B cell (primary cell): ENCODE data around the gene MRPS34. TPM values are rescaled to one million over a fixed set of nuclear protein-coding genes. Genes with fewer than 3 reads are reported as not detected.

Source experiments
- ATAC-seq: fragments of 200-7000 bp; cut with Tn5 transposase; one replicate; pipeline ENCODE4 v1.10.0; 2021; ENCODE audit warnings: low read depth, mild to moderate bottlenecking, moderate number of reproducible peaks, moderate library complexity
- CTCF ChIA-PET: fragments of 350-600 bp; sonication (Branson Sonifier 250); formaldehyde crosslinking; loops from one replicate; lab custom pipeline; 2021; ENCODE audit warnings: antibody characterized with exemption, inconsistent platforms; lab: Charles Lee
- POLR2A ChIA-PET: fragments of 350-600 bp; sonication (Branson Sonifier 250); formaldehyde crosslinking; loops from one replicate; lab custom pipeline; 2021; ENCODE audit warnings: antibody characterized with exemption; lab: Charles Lee
- DNase-seq: peaks from one replicate; pipeline ENCODE4 v3.0.0; 2013
- H2AFZ ChIP-seq: 2 replicates; pipeline ENCODE4 v1.6.1; 2012; ENCODE audit warnings: mild to moderate bottlenecking, low read depth, low read length; ENCODE audit not compliant: insufficient read depth, poor library complexity, severe bottlenecking
- H3K27ac ChIP-seq, 2 donors: 1 replicate in 1 of 2; 2 replicates in 1 of 2; pipeline ENCODE4 v1.5.1; 2012 to 2013; ENCODE audit warnings: low read length in 2 of 2, mild to moderate bottlenecking in 2 of 2, moderate library complexity in 1 of 2
- H3K27me3 ChIP-seq, 4 experiments: fragments of 200-600 bp in 1 of 4; sonication (generic) in 1 of 4; replicated peaks in 1 of 4; 1 replicate in 2 of 4; 2 replicates in 2 of 4; pipeline versions ENCODE4 v1.6.1 to v1.7.0; 2013 to 2016; ENCODE audit warnings: low read length in 3 of 4, mild to moderate bottlenecking in 2 of 4, mixed read lengths in 1 of 4, moderate library complexity in 1 of 4; ENCODE audit not compliant: insufficient read depth in 4 of 4, control insufficient read depth in 3 of 4; ENCODE audit errors: control extremely low read depth in 1 of 4
- H3K36me3 ChIP-seq, 2 experiments: replicated peaks in 1 of 2; 1 replicate in 1 of 2; 2 replicates in 1 of 2; pipeline versions ENCODE4 v1.6.1 to v1.7.1; 2013; ENCODE audit warnings: low read length in 1 of 2; ENCODE audit not compliant: insufficient read depth in 2 of 2, control insufficient read depth in 1 of 2; ENCODE audit errors: control extremely low read depth in 1 of 2, extremely low read depth in 1 of 2
- H3K4me1 ChIP-seq, 2 donors: fragments of 200-600 bp in 1 of 2; sonication (generic) in 1 of 2; 1 replicate in 1 of 2; 2 replicates in 1 of 2; pipeline versions ENCODE4 v1.5.1 to v1.6.1; 2013 to 2017; ENCODE audit warnings: low read length in 2 of 2; ENCODE audit not compliant: control insufficient read depth in 2 of 2, insufficient read depth in 2 of 2
- H3K4me2 ChIP-seq: replicated peaks from 2 replicates; pipeline ENCODE3; 2012; ENCODE audit warnings: mild to moderate bottlenecking, low read depth, low read length; ENCODE audit not compliant: poor library complexity, severe bottlenecking
- H3K4me3 ChIP-seq, 5 experiments: fragments of 200-600 bp in 1 of 5; sonication (generic) in 1 of 5; 1 replicate in 3 of 5; 2 replicates in 2 of 5; pipeline versions ENCODE4 v1.5.1 to v1.7.0; 2011 to 2016; ENCODE audit warnings: low read length in 4 of 5, mild to moderate bottlenecking in 4 of 5, low read depth in 2 of 5, control low read depth in 1 of 5, moderate library complexity in 1 of 5; ENCODE audit not compliant: insufficient read depth in 1 of 5; ENCODE audit errors: control extremely low read depth in 1 of 5, extremely low read depth in 1 of 5
- H3K79me2 ChIP-seq: fragments of 200-600 bp; sonication (generic); one replicate; pipeline ENCODE4 v1.6.0; 2016; ENCODE audit warnings: low read length; ENCODE audit not compliant: control insufficient read depth, insufficient read depth
- H3K9ac ChIP-seq: fragments of 200-600 bp; sonication (generic); 2 replicates; pipeline ENCODE4 v1.6.1; 2017; ENCODE audit warnings: mild to moderate bottlenecking, low read length, moderate library complexity
- H3K9me3 ChIP-seq, 3 donors: one replicate each; pipeline versions ENCODE4 v1.6.1 to v1.7.1; 2013; ENCODE audit warnings: low read length in 2 of 3; ENCODE audit not compliant: control insufficient read depth in 2 of 3, insufficient read depth in 1 of 3; ENCODE audit errors: control extremely low read depth in 1 of 3
- H4K20me1 ChIP-seq: 2 replicates; pipeline ENCODE4 v1.6.0; 2012; ENCODE audit warnings: mild to moderate bottlenecking, low read length; ENCODE audit not compliant: insufficient read depth, control insufficient read depth, poor library complexity, severe bottlenecking
- H3K27ac Mint-ChIP-seq: one replicate; pipeline ENCODE4 v1.8.0; 2021; ENCODE audit warnings: mixed read lengths
- H3K27me3 Mint-ChIP-seq: one replicate; pipeline ENCODE4 v1.8.0; 2021; ENCODE audit warnings: mixed read lengths
- H3K4me1 Mint-ChIP-seq: one replicate; pipeline ENCODE4 v1.8.0; 2021; ENCODE audit warnings: mixed read lengths
- H3K4me3 Mint-ChIP-seq: one replicate; pipeline ENCODE4 v1.8.0; 2021; ENCODE audit warnings: mixed read lengths
- H3K9me3 Mint-ChIP-seq: one replicate; pipeline ENCODE4 v1.8.0; 2022; ENCODE audit warnings: mixed read lengths; ENCODE audit not compliant: insufficient read depth
- EZH2 ChIP-seq: IDR thresholded peaks from 2 replicates; pipeline ENCODE4 v1.6.1; 2012; ENCODE audit warnings: borderline replicate concordance, low read depth, mild to moderate bottlenecking, moderate library complexity, low read length; ENCODE audit not compliant: insufficient read depth, poor library complexity, severe bottlenecking
- WGBS: methylation state at CpG from one replicate; pipeline ENCODE4 v1.1.5; 2013; ENCODE audit warnings: missing lambda C conversion rate; ENCODE audit not compliant: insufficient coverage; 5-methylcytosine and 5-hydroxymethylcytosine counted together
- intact Hi-C: fragments of 100-400 bp; cut with micrococcal nuclease; formaldehyde crosslinking; loops from one replicate; pipeline ENCODE4 v1.10.0; 2022
- polyA plus RNA-seq: library from polyadenylated mRNA; depleted of rRNA; stranded (reverse); fragments of >200 nt; gene quantifications from 2 replicates; pipeline ENCODE4 v1.2.3, GENCODE V29; 2012
- total RNA-seq, 2 donors: library from RNA; stranded (reverse); fragments of 120-200 nt in 1 of 2; gene quantifications; 1 replicate in 1 of 2; 2 replicates in 1 of 2; pipeline versions ENCODE4 v1.2.3 to v1.2.4, GENCODE V29; 2013 to 2022
- TF ChIP-seq, protein P1 (sequence below): fragments of 200-600 bp; IDR thresholded peaks from one replicate; pipeline ENCODE4 v1.8.0; 2022; ENCODE audit warnings: antibody characterized with exemption, mild to moderate bottlenecking

MRPS34 gene
- total and polyA plus RNA-seq, 2 donors (not counting 1 experiment from before 2014, with no cell fraction given) = 44.6 to 55.2 TPM

DNA sequence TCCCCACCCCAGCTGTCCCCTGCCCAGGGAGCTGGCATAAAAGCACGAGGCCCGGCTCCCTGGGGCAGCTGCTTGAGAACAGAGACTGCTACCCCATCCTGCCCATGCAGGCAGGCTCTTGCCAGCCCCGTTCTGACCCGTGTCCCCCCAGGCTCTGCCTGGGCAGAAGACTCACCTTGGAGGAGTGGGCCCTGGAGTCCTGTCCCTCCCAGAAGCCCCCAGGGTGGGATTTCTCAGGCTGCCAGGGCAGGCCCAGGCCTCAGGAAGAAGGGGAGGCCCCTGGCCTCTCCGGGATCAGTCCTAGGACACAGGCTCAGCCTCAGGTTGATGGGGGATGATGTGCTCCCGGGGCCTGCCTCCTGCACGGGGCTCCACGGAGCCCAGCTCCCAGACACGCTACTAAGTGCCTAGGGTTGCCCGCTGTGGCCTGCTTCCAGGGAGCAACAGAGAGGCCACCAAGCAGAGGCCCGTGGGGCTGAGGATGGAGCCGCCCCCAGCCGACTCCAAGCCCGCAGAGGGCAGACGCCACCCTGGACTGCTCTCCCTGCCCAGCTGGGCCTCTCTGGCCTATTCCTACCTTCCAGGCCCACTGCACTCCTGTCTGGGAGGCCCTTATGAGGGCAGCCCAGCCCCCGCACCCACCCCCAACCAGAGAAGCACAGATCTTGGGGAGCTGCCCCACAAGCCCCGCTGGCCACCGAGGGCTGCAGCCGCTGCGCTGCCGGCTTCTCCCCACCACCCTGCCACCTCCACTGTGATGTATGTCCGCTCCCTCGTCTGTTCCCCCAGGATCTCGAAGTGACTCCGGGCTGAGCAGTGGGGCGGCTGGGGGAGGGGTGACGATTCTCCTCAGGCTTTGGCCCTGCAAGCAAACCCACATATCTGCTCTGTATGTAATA lies 3.3 kb downstream of the MRPS34 start:
- TF ChIP-seq, protein P1, sequence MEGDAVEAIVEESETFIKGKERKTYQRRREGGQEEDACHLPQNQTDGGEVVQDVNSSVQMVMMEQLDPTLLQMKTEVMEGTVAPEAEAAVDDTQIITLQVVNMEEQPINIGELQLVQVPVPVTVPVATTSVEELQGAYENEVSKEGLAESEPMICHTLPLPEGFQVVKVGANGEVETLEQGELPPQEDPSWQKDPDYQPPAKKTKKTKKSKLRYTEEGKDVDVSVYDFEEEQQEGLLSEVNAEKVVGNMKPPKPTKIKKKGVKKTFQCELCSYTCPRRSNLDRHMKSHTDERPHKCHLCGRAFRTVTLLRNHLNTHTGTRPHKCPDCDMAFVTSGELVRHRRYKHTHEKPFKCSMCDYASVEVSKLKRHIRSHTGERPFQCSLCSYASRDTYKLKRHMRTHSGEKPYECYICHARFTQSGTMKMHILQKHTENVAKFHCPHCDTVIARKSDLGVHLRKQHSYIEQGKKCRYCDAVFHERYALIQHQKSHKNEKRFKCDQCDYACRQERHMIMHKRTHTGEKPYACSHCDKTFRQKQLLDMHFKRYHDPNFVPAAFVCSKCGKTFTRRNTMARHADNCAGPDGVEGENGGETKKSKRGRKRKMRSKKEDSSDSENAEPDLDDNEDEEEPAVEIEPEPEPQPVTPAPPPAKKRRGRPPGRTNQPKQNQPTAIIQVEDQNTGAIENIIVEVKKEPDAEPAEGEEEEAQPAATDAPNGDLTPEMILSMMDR = no peak
- no peak for TF ChIP-seq EZH2
- Mint-ChIP-seq H3K9me3 (no peaks in the 10 kb centered on the region), H3K27me3 (no peaks in the 10 kb centered on the region), H3K4me1 (peaks cover 19% of the 10 kb centered on the region), H3K27ac (peak overlapping the region; percentile 75), H3K4me3 (peak overlapping the region; percentile 84)
- DNase-seq (no peak), ATAC-seq (no peak)
- Histone ChIP-seq H3K9me3 (no peaks in the 10 kb centered on the region), H3K9ac (no peak overlapping the region), H3K4me1 (peaks cover 21 to 28% of the 10 kb centered on the region in 2 donors), H3K4me2 (peak overlapping the region; percentile 99), H3K4me3 (no peak overlapping the region), H3K79me2 (peaks cover 16% of the 10 kb centered on the region), H4K20me1 (peaks cover 36% of the 10 kb centered on the region), H3K27ac (peak overlapping the region in 1 of 2 donors; percentile 72), H3K36me3 (peaks cover 0 to 39% of the 10 kb centered on the region in 2 experiments), H3K27me3 (no peaks in the 10 kb centered on the region), H2AFZ (no peak overlapping the region)
- 90% methylated on average over 21 of the region's 27 CpGs for WGBS
- ChIA-PET POLR2A (interaction anchor here (0.6 to 4.4 kb wide), 4 partner anchors 9 to 348 kb away, joined by 3 to 27 read pairs (median 6); partner anchors contain the start of genes NUBP2 and SPSB3), CTCF (interaction anchor here (3.2 kb wide), 1 partner anchor 13 kb away, joined by 15 read pairs; the partner anchor contains the start of genes NUBP2 and SPSB3)
- intact Hi-C loops = loop anchor here (5.0 kb wide), 2 partner anchors 158 to 357 kb away; partner anchors contain the start of gene UNKL
